Endothelial cell of hepatic sinusoid (primary cell): ENCODE data around the gene NOTCH3.

ENCODE experiments used
- in situ Hi-C: cut with HindIII; loops from 2 replicates; pipeline ENCODE4 v1.10.0; 2017; ENCODE audit warnings: low sequenced_read_pairs

NOTCH3 gene

GRCh38 chr19:15110418-15110815, 90.4 kb downstream of the NOTCH3 start:
- in situ Hi-C loops = no loop called here

GRCh38 chr19:15109768-15110417, 90.9 kb downstream of the NOTCH3 start:
- in situ Hi-C loops = no loop called here
